ENCODE data around the gene SMTNL1. TPM values are rescaled to one million over a fixed set of nuclear protein-coding genes. Genes with fewer than 3 reads are reported as not detected.
A peak's percentile ranks its signal among the peaks of the same experiment; 100 is the strongest.

The SMTNL1 gene
- total and polyA plus RNA-seq, 9 of the 15 experiments (the other 6 are each of a cell fraction or from before 2014, with no cell fraction given): not detected

DNA sequence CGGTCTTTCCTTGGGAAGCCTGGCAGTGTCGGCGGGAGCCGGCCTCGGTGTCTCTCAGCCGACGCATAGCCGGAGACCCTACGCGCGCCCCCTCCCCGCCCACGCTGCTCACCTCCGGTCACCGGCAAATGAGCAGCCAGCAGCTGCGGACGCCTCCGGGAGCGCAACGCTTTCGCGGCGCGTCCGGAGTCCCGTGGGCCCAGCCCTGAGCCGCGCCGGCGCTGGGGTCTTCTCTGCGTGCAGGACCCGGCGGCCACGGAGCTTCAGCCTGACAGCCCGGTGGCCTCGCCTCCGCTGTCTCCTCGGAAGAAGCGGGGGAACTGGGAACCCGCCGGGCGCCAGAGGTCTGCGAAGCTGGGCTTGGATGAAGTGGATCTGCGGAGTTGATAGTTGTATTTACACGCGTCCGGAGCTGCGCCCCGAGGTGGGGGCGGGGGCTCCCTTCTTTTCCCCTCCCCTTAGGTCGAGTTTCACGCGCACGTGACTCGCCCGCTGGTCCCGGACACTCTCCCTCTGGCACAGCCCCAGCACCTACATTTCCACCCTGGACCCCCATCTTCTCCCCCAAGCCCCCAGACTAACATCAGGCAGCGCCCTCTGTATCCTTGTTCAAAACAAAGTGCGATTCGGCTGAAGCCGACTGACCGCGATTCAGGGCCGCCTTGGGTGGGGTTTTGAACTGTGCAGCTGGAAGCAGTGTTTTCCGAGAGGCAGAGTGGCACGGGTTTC is 21.9 kb upstream of the SMTNL1 start, which contains the start of gene SLC43A1 (continued):
- no peak for TF ChIP-seq SREBF1 (IDR thresholded peaks at IDR 0.05; ENCODE audit: borderline replicate concordance, low read depth, low read length)
- TF ChIP-seq, protein P1, sequence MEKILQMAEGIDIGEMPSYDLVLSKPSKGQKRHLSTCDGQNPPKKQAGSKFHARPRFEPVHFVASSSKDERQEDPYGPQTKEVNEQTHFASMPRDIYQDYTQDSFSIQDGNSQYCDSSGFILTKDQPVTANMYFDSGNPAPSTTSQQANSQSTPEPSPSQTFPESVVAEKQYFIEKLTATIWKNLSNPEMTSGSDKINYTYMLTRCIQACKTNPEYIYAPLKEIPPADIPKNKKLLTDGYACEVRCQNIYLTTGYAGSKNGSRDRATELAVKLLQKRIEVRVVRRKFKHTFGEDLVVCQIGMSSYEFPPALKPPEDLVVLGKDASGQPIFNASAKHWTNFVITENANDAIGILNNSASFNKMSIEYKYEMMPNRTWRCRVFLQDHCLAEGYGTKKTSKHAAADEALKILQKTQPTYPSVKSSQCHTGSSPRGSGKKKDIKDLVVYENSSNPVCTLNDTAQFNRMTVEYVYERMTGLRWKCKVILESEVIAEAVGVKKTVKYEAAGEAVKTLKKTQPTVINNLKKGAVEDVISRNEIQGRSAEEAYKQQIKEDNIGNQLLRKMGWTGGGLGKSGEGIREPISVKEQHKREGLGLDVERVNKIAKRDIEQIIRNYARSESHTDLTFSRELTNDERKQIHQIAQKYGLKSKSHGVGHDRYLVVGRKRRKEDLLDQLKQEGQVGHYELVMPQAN (IDR thresholded peaks at IDR 0.05; ENCODE audit: borderline replicate concordance): peak; percentile 17; the same call in 1 of the 2 replicates
- TF ChIP-seq, protein P2, sequence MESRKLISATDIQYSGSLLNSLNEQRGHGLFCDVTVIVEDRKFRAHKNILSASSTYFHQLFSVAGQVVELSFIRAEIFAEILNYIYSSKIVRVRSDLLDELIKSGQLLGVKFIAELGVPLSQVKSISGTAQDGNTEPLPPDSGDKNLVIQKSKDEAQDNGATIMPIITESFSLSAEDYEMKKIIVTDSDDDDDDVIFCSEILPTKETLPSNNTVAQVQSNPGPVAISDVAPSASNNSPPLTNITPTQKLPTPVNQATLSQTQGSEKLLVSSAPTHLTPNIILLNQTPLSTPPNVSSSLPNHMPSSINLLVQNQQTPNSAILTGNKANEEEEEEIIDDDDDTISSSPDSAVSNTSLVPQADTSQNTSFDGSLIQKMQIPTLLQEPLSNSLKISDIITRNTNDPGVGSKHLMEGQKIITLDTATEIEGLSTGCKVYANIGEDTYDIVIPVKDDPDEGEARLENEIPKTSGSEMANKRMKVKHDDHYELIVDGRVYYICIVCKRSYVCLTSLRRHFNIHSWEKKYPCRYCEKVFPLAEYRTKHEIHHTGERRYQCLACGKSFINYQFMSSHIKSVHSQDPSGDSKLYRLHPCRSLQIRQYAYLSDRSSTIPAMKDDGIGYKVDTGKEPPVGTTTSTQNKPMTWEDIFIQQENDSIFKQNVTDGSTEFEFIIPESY (CRISPR knock-in tag; IDR thresholded peaks at IDR 0.05): no peak
- TF ChIP-seq, protein P3, sequence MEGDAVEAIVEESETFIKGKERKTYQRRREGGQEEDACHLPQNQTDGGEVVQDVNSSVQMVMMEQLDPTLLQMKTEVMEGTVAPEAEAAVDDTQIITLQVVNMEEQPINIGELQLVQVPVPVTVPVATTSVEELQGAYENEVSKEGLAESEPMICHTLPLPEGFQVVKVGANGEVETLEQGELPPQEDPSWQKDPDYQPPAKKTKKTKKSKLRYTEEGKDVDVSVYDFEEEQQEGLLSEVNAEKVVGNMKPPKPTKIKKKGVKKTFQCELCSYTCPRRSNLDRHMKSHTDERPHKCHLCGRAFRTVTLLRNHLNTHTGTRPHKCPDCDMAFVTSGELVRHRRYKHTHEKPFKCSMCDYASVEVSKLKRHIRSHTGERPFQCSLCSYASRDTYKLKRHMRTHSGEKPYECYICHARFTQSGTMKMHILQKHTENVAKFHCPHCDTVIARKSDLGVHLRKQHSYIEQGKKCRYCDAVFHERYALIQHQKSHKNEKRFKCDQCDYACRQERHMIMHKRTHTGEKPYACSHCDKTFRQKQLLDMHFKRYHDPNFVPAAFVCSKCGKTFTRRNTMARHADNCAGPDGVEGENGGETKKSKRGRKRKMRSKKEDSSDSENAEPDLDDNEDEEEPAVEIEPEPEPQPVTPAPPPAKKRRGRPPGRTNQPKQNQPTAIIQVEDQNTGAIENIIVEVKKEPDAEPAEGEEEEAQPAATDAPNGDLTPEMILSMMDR (IDR thresholded peaks at IDR 0.05 in 2 of 3, conservative IDR thresholded peaks at IDR 0.05 in 1 of 3; ENCODE audit: insufficient read depth in 2 of 3, low read depth in 1 of 3, low read length in 3 of 3): 0 out of 6 replicates have a peak, but pooled peaks of 1 of the 3 experiments have one; percentile 5
- TF ChIP-seq SAFB (IDR thresholded peaks at IDR 0.05; ENCODE audit: borderline replicate concordance, low read depth, low read length): 0 out of 2 replicates have a peak, but pooled peaks have one; percentile 14
- no peak for TF ChIP-seq TSC22D4 (tag; IDR thresholded peaks at IDR 0.05)
- peak; percentile 52; the same call in 1 of the 2 replicates for TF ChIP-seq PHF8 (IDR thresholded peaks at IDR 0.05; ENCODE audit: borderline replicate concordance, low read length)
- no peak for TF ChIP-seq ZKSCAN8 (CRISPR knock-in tag; IDR thresholded peaks at IDR 0.05)
- TF ChIP-seq, protein P4, sequence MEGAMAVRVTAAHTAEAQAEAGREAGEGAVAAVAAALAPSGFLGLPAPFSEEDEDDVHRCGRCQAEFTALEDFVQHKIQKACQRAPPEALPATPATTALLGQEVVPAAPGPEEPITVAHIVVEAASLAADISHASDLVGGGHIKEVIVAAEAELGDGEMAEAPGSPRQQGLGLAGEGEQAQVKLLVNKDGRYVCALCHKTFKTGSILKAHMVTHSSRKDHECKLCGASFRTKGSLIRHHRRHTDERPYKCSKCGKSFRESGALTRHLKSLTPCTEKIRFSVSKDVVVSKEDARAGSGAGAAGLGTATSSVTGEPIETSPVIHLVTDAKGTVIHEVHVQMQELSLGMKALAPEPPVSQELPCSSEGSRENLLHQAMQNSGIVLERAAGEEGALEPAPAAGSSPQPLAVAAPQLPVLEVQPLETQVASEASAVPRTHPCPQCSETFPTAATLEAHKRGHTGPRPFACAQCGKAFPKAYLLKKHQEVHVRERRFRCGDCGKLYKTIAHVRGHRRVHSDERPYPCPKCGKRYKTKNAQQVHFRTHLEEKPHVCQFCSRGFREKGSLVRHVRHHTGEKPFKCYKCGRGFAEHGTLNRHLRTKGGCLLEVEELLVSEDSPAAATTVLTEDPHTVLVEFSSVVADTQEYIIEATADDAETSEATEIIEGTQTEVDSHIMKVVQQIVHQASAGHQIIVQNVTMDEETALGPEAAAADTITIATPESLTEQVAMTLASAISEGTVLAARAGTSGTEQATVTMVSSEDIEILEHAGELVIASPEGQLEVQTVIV (CRISPR knock-in tag; IDR thresholded peaks at IDR 0.05; ENCODE audit: borderline replicate concordance): no peak
- peak in 1 of 2 experiments; percentile 40; a peak in 2 of 4 replicates for TF ChIP-seq FOXK2 (conservative IDR thresholded peaks at IDR 0.05 in 1 of 2, IDR thresholded peaks at IDR 0.05 in 1 of 2; ENCODE audit: low read depth in 2 of 2)
- TF ChIP-seq GABPA (tag; conservative IDR thresholded peaks at IDR 0.05; ENCODE audit: low read depth): no peak
- 0 out of 2 replicates have a peak, but pooled peaks have one; percentile 41 for TF ChIP-seq DMBX1 (CRISPR knock-in tag; IDR thresholded peaks at IDR 0.05; ENCODE audit: borderline replicate concordance)
- TF ChIP-seq, protein P5, sequence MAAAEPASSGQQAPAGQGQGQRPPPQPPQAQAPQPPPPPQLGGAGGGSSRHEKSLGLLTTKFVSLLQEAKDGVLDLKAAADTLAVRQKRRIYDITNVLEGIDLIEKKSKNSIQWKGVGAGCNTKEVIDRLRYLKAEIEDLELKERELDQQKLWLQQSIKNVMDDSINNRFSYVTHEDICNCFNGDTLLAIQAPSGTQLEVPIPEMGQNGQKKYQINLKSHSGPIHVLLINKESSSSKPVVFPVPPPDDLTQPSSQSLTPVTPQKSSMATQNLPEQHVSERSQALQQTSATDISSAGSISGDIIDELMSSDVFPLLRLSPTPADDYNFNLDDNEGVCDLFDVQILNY (CRISPR knock-in tag; IDR thresholded peaks at IDR 0.05): no peak
- TF ChIP-seq, protein P6, sequence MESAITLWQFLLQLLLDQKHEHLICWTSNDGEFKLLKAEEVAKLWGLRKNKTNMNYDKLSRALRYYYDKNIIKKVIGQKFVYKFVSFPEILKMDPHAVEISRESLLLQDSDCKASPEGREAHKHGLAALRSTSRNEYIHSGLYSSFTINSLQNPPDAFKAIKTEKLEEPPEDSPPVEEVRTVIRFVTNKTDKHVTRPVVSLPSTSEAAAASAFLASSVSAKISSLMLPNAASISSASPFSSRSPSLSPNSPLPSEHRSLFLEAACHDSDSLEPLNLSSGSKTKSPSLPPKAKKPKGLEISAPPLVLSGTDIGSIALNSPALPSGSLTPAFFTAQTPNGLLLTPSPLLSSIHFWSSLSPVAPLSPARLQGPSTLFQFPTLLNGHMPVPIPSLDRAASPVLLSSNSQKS (CRISPR knock-in tag; IDR thresholded peaks at IDR 0.05): no peak
- no peak for TF ChIP-seq GATAD2A (IDR thresholded peaks at IDR 0.05)

Measured in K562 (cell line).